Measurements from ENCODE around the gene PNLIPRP1. TPM values are rescaled to one million over a fixed set of nuclear protein-coding genes. Genes with fewer than 3 reads are reported as not detected.

PNLIPRP1 gene
- total RNA-seq, 1 experiment from 2014 or later: 1.6 TPM

GRCh38 chr10:116636976-116637375 is 46.2 kb downstream of the PNLIPRP1 start (continued):
- TF ChIP-seq ZNF274 (IDR thresholded peaks at IDR 0.05; ENCODE audit: low read depth, low read length): no peak
- no peak for TF ChIP-seq POLR2AphosphoS5 (IDR thresholded peaks at IDR 0.05; ENCODE audit: low read depth, low read length)
- no peak for TF ChIP-seq TCF7L2 (IDR thresholded peaks at IDR 0.05; ENCODE audit: borderline replicate concordance, extremely low read depth, insufficient read depth, insufficient read length)
- no peak for TF ChIP-seq CBX3 (IDR thresholded peaks at IDR 0.05; ENCODE audit: low read depth)
- no peak for TF ChIP-seq SRF (IDR thresholded peaks at IDR 0.05; ENCODE audit: low read depth)
- TF ChIP-seq POLR2A (IDR thresholded peaks at IDR 0.05; ENCODE audit: borderline replicate concordance, extremely low read depth, insufficient read depth, insufficient read length): no peak
- TF ChIP-seq MAX (IDR thresholded peaks at IDR 0.05): no peak
- no peak for TF ChIP-seq FOSL1 (IDR thresholded peaks at IDR 0.05; ENCODE audit: low read depth)

DNA sequence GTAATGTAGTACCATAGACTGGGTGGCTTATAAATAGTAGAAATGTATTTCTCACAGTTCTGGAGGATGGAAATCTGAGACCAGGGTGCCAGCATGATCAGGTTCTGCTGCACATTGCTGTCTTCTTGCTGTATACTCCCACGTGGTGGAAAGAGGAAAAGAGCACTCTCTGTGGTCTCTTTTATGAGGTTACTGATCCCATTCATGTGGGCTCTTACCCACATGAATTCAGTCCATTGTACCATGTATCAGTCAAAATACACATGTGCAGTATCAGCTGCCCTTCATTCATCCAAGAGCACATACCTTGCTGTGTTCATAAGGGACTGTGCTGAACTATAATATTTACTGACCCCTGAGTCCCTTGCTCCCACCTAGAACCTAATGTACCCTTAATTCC is 47.1 kb downstream of the PNLIPRP1 start:
- ChIA-PET CTCF (no interaction called here), RAD21 (ENCODE audit: low non-redundant PET in 1 of 2, low total read pairs in 2 of 2, uncharacterized antibody in 2 of 2, unreplicated experiment in 2 of 2) (no interaction called here), POLR2A (no interaction called here)
- intact Hi-C loops (cut with micrococcal nuclease): no loop called here
- no peak overlapping the region for H3K4me3 ChIP-seq (replicated peaks in 1 of 2; ENCODE audit: low read depth in 1 of 2, low read length in 2 of 2)
- H3K27me3 ChIP-seq (ENCODE audit: insufficient read depth, low read length): no peaks in the 10 kb centered on the region
- H3K9me3 ChIP-seq (ENCODE audit: control insufficient read depth in 1 of 2, insufficient read depth in 1 of 2, low read depth in 1 of 2, low read length in 2 of 2): no peaks in the 10 kb centered on the region
- no peak overlapping the region for H3K27ac ChIP-seq (ENCODE audit: low read depth, low read length)
- ATAC-seq: no peak
- H3K4me1 ChIP-seq (ENCODE audit: control insufficient read depth in 1 of 2, insufficient read depth in 2 of 2, low read length in 2 of 2): peaks cover 11 to 20% of the 10 kb centered on the region in 2 experiments
- no peak overlapping the region for H3K4me2 ChIP-seq (ENCODE audit: low read length)
- H3K9me2 ChIP-seq (ENCODE audit: insufficient read depth): no peaks in the 10 kb centered on the region
- H3K79me2 ChIP-seq (ENCODE audit: insufficient read depth, low read length): no peaks in the 10 kb centered on the region
- no peak overlapping the region for H2AFZ ChIP-seq (ENCODE audit: low read depth, low read length, poor library complexity, severe bottlenecking)
- BruUV-seq (replicated peaks): no TSS peak
- TF ChIP-seq YY1 (IDR thresholded peaks at IDR 0.05; ENCODE audit: extremely low read depth, insufficient replicate concordance, low read depth, low read length) (no peak), SIN3A (IDR thresholded peaks at IDR 0.05; ENCODE audit: low read depth) (no peak)
- H3K9ac ChIP-seq (ENCODE audit: low read length): no peak overlapping the region
- no peaks in the 10 kb centered on the region for H4K20me1 ChIP-seq (ENCODE audit: insufficient read depth)
- DNase-seq (ENCODE audit: low read depth, low spot score): no peak
- no peaks in the 10 kb centered on the region for H3K36me3 ChIP-seq (ENCODE audit: control insufficient read depth in 1 of 2, insufficient read depth in 2 of 2, low read length in 2 of 2)

DNA sequence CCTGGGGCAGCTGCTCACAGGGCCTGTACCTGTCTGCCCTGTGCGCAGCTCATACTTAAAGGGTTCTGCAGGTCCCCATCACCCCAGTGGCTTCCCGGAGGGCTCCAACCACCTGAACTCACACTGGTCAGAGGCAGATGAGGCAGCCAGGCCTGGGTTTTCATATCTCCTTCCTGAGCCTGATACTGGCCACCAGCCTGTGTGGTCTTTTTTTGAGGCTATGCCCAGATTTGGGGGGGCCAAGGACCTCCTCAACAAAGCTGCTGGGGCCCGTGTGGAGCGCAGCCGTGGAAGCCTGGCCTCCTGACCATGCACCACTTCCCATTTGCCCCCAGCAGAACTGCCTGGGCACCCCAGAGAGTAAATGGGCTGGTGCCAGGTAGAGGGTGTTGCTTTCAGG is 55.7 kb downstream of the PNLIPRP1 start:
- no peak overlapping the region for H2AFZ ChIP-seq (ENCODE audit: low read depth, low read length, poor library complexity, severe bottlenecking)
- H3K79me2 ChIP-seq (ENCODE audit: insufficient read depth, low read length): no peaks in the 10 kb centered on the region
- no peak overlapping the region for H3K9ac ChIP-seq (ENCODE audit: low read length)
- no peaks in the 10 kb centered on the region for H3K4me1 ChIP-seq (ENCODE audit: control insufficient read depth in 1 of 2, insufficient read depth in 2 of 2, low read length in 2 of 2)
- ATAC-seq (no peak), DNase-seq (ENCODE audit: low read depth, low spot score) (no peak)
- POLR2A ChIA-PET: no interaction called here
- peaks cover 5% of the 10 kb centered on the region; the same call in 1 of the 2 replicates for H3K27me3 ChIP-seq (ENCODE audit: insufficient read depth, low read length)
- no peaks in the 10 kb centered on the region for H3K36me3 ChIP-seq (ENCODE audit: control insufficient read depth in 1 of 2, insufficient read depth in 2 of 2, low read length in 2 of 2)
- intact Hi-C loops (cut with micrococcal nuclease): no loop called here
- H3K27ac ChIP-seq (ENCODE audit: low read depth, low read length): no peak overlapping the region
- BruUV-seq (replicated peaks): no TSS peak
- no peaks in the 10 kb centered on the region for H3K9me2 ChIP-seq (ENCODE audit: insufficient read depth)
- H3K4me3 ChIP-seq (replicated peaks in 1 of 2; ENCODE audit: low read depth in 1 of 2, low read length in 2 of 2): no peak overlapping the region
- no peaks in the 10 kb centered on the region for H3K9me3 ChIP-seq (ENCODE audit: control insufficient read depth in 1 of 2, insufficient read depth in 1 of 2, low read depth in 1 of 2, low read length in 2 of 2)
- RAD21 ChIA-PET (ENCODE audit: low non-redundant PET in 1 of 2, low total read pairs in 2 of 2, uncharacterized antibody in 2 of 2, unreplicated experiment in 2 of 2): no interaction called here
- H3K4me2 ChIP-seq (ENCODE audit: low read length): no peak overlapping the region
- TF ChIP-seq RAD21 (IDR thresholded peaks at IDR 0.05; ENCODE audit: low read depth): no peak
- TF ChIP-seq ZNF274 (IDR thresholded peaks at IDR 0.05; ENCODE audit: low read depth, low read length): no peak
- TF ChIP-seq, protein P1, sequence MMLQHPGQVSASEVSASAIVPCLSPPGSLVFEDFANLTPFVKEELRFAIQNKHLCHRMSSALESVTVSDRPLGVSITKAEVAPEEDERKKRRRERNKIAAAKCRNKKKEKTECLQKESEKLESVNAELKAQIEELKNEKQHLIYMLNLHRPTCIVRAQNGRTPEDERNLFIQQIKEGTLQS (IDR thresholded peaks at IDR 0.05): no peak
- no peak for TF ChIP-seq ZFX (IDR thresholded peaks at IDR 0.05)
- no peak for TF ChIP-seq YY1 (IDR thresholded peaks at IDR 0.05; ENCODE audit: extremely low read depth, insufficient replicate concordance, low read depth, low read length)
- no peak for TF ChIP-seq TCF7L2 (IDR thresholded peaks at IDR 0.05; ENCODE audit: borderline replicate concordance, extremely low read depth, insufficient read depth, insufficient read length)
- no peak for TF ChIP-seq SP1 (IDR thresholded peaks at IDR 0.05; ENCODE audit: low read depth)
- no peak for TF ChIP-seq REST (IDR thresholded peaks at IDR 0.05; ENCODE audit: low read depth)
- CTCF ChIA-PET: no interaction called here
- no peaks in the 10 kb centered on the region for H4K20me1 ChIP-seq (ENCODE audit: insufficient read depth)
